Ecto neural progenitor cell (in vitro differentiated cells): ENCODE measurements around the gene PI4K2A.

Experiments used
- DNase-seq: peaks from one replicate; pipeline ENCODE4 v3.0.0-alpha.2; 2018; ENCODE audit warnings: low spot score

PI4K2A gene

DNA sequence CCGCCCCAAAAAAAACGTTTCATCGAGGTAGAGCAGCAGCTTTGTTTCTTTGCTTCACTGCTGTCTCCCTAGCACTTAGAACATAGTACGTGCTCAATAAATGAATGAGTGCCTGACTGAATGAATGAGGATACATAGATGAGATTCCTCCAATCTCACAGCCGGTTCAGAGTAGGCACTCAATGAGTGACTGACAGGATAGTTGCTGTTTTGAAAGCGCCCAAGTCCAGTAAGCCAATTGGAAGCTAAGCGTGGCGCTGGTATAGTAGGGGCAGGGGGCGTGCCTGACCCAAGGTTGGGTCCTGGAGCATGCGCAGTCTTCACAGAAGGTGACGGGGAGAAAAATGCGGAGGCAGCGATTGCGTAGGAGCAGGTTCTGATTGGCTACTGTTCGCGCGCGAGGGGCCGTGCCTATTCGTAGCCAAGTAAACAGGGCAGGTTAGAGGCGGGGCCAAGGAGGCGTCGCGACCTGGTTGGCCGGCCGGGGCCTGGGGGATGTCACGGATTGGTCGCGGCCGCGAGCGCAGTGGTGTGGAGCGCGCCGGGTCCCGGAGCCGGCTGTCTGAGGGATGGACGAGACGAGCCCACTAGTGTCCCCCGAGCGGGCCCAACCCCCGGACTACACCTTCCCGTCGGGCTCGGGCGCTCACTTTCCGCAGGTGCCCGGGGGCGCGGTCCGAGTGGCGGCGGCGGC is at the start of gene PI4K2A:
Gene PI4K2A (plus strand): TSS at position 498 of the 694 bp plus-strand sequence. CDS start 72 bp downstream, at position 570.
- DNase-seq, result peak; percentile 99

DNA sequence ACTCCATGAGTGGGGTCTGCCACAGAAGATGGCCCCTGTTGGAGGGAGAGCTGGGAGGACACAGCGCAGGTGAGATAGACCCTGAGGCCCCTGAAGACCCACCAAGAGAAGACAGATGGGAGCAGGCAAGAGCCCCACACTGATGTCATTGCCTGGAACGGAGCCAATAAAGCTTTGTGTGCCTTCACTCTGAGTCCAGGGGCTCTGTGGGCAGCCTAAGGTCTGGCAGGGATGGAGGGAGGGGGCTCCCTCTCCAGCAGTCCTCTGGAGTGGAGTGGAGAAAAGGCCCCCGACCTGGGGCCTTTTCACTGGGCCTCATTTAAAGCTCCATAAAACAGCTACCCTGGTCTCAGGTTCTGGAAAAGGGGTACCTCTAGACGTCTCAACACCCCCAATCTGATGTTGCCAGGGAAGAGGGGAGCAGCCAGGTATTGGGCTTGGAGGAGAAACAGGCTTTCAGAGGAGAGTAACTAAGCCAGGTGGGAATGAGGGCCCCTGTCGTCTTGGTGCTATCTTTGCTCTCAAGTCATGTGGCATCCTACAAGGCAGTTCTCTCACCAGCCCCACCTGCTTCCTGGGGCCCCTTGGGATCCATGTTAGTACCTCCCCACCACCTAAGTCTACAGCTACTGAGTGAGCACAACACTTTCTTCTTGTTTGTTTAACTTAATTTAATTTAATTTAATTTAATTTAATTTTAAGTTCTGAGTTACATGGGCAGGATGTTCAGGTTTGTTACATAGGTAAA is 49.5 kb upstream of the PI4K2A start:
- DNase-seq, result no peak

DNA sequence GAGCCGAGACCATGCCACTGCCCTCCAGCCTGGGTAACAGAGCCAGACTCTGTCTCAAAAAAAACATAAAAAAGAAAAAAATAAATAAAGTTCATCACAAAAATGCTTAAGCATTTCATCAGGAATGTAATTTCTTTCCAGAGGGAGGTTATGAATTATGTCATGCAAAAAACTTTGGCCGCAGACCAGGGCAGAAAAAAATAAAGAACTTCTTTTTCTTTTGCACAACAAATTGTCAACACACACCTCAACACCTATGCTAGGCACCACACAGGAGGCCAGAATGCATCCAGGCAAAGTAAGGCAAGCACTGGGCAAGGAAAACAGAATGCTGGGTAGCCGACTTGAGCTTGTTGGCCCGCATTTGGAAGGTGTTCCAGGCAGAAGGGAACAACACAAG is 47.0 kb upstream of the PI4K2A start:
- no peak for DNase-seq

DNA sequence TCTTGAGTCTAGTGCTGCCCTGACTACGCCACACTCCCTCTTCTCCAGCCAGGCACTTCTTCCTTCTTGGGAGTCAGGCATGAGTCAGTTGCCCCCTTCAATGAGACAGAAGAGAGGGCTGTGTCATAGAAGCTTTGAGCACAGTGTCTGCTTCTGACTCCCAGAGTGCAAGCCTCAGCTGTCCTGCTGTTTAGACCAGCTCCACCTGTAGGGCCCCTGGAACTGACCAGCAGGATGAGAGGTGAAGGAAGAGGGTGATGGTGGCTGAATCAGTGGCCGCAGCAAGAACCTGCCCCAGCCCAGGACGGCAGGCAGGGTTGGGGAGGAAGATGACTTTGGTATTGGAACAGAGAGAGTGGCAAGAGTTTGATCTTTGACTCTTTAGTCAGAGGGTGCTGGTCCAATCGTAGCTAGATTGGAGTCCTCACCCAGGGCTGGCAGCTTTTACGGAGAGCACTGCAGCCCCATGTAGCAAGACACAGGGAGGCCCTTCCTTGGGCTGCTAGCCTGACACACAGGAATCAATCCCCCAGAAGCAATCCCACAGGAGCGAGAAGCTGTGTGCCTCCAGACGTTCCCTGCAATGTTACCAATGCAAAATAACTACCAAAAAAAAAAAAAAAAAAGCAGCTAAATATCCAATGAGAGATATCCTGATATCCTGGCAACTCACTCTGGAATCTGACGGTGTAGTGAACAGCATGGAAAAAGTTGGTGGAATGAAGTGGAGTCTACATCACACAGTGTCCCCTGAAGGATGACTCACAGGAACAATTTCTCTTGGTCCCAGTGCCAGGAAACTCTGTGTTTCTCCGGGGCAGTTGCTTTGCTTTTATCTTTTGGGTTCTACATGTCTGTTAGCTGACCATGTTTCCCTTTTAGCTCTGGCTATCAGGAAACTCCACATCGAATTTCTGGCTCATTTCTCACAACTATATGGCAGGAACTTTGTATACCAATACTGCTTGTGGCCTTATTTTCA is 44.1 kb upstream of the PI4K2A start:
- DNase-seq, result no peak

DNA sequence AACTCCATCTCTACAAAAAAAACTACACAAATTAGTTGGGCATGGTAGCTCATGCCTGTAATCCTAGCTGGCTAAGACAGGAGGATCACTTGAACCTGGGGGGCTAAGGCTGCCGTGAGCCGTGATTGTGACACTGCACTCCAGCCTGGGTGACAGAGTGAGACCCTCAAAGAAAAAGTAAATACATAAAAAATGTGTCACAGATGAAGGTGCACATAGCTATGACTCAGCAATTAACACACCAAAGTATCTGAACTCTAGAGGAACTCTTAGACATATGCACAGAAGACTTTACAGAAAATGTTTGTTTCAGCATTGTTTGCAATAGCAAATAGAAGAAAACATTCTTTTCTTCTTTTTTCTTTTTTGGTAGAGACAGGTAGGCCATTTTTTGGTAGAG is 42.7 kb upstream of the PI4K2A start:
- DNase-seq, result no peak

DNA sequence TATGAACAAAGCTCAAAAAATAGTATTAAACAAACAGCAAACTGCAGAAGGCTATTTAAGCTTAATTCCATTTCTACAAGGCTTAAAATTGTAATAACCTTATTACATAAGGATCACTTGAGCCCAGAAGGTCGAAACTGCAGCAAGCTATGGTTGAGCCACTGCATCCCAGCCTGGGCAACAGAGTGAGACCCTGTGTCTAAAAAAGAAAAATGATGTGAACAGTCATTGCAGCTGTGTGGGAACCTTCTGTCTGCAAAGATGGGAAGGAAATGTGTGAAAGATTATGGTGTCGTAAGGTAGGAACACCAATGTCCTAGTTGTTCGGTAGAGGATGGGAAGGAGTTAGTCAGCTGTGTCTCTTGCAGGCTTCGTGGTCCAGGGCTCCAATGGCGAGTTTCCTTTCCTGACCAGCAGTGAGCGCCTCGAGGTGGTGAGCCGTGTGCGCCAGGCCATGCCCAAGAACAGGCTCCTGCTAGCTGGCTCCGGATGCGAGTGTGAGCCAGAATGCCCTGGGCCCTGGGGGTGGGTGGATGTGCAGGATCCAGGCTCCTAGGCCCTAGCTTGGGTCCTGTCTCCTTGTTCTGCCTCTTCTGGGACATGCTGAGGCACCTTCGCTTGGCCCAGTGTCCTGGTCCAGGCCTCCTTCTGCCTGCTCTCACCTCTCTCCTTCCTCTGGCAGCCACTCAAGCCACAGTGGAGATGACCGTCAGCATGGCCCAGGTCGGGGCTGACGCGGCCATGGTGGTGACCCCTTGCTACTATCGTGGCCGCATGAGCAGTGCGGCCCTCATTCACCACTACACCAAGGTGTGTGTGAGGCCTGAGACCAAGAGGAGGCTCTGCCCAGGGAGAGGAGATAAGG is 41.8 kb upstream of the PI4K2A start:
- no peak for DNase-seq

DNA sequence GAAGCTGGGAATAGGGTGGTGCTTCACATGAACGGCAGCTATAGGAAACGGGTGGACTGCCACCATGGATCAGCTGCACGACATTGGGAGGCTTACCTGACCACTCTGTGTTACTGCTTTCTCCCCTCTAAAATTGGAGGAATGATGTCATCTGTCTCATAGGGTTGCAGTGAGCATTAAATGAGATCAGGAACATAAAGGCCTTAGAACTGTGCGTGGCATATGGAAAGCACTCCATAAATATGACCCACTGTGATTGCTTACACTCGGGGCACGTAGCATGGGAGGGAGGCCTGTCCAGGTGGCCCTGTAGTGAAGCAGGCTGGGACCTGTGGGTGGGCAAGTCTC is 41.2 kb upstream of the PI4K2A start:
- no peak for DNase-seq

DNA sequence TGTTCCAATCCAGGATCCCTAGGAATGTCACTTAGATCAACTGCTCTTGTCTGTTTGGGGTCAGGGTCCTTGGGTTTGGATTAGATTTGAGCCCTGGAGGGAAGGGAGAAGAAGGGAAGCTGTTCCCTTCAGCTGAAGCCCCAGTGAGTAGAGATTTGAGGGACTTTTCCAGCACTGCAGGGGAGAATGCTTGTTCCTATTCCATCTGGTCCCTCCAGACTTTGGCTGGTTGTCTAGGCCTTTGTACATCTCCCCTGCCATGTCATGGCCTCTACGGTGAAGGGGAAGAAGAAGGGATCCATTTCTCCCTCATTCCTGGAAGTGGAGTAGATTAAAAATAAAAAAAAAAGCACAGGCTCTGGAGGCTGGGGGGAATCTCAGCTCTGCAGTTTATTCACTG is 39.9 kb upstream of the PI4K2A start:
- DNase-seq, result no peak

DNA sequence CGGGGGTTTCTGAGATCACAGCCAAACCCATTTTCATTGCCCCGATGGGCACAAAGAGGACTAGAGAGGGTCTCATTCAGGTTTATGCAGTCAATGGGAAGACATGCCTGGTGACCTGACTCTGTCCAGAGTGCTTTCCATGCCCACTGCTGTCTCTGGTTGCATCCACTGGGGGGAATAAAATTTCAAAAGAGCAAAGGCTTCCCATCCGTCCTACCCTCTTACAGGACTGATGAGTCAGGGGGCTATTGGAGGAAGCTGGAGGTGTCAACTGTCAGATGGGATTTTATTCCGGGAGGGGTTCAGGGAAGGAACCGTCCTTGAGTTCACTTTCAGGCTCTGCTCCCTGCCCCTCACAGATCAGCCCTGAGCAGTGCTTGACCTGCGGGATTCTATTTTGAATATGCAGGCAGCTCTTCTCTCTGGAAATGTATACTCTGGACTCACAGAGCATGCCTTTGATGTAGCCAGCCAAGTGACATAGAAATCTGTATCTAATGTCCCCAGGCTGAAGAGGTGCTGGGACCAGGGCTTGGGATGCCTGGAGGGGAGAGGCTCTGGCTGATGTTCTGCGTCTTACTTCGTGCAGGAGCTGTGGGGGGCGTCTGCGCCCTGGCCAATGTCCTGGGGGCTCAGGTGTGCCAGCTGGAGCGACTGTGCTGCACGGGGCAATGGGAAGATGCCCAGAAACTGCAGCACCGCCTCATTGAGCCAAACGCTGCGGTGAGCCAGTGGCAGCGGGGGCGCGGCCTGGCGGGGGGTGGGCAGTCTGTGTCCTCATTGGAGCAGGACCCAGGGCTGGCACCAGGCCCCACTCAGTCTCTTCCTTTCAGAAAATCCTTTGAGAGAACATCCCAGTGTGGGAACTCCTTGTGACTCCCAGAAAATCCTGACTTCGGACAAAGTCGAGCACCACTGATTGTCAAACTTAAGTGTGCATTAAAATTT is 38.9 kb upstream of the PI4K2A start:
- DNase-seq, result no peak

DNA sequence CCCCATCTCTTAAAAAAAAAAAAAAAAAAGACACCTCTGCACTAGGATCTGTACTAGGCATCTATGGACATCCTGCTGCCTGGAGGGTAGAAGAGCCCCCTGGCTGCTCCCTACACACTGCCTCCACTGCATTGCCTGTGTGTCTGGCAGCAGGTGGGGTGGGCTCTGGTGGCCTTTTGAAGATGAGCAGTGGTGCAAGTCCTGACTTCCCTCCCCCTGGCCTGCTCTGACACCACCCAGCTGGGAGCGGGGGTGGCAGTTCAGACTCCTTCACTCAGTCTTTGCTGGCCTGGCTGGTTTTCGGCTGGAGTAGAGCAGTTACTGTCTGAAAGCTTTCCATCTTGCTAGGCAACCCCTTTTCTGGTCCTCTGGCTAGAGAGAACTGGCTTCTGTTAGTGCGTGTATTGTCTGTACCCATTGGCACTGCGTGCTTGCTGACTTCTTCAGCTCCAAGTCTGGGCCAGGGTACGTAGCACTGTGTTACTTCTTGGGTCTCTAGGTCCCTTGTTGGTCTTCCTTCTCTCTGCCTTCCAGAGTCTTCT is 33.3 kb upstream of the PI4K2A start:
- no peak for DNase-seq

DNA sequence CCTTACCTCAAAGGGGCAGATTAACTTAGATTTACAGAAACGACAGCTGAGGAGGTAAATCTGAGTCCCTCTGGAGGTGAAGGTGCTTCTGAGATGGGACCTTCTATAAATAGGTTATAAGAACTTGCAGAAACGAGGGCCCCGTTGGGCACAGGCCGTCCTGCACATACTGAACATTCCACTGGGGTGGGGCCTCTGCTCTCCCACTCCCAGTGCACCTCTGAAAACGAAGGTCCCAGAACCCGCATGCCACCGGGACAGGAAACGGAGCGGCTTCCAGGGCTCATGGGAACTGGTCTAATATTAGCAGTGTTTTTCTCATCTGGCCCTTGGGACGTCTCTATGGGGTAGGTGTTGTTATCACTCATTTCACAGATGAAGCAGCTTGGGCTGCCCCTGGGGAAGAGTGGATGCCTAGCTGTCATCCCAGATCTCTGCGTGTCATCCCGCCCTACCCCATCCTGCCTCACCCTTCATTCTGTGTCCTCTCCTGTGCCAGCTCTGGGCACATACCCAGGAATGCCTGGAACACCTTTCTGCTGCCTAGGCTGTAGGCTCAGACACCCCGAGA is 31.4 kb upstream of the PI4K2A start:
- DNase-seq, result no peak

DNA sequence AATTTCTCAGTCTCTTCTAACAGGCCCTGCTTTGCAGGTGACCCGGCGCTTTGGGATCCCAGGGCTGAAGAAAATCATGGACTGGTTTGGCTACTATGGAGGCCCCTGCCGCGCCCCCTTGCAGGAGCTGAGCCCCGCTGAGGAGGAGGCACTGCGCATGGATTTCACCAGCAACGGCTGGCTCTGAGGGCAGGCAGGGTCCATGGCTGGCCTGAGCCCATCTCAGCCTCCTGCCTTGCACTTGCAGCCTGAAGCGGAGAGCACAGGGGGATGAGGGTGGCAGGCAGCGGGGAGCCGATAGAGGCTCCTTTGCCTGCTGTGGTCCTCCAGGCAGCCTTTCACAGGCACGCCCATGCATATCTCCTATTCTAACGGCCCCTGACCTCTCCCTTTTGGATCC is 29.0 kb upstream of the PI4K2A start:
- no peak for DNase-seq

DNA sequence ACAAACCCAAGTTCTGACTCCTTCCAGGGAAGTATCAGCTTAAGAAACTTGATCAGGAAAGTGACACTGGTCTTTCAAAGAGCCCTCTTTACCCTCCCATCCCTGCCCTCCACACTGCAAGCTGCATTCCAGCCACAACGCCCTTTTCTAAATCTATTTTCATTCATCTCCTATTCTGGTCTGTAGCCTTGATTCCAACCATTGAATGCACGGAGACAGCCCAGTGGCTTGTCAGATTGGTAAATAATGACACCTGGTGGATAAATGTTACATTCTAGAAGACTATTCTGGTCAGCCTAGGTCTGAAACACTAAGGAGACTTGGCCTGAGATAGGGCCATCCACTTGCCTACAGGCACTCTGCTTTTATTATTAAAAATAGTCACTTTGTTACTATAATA is 28.1 kb upstream of the PI4K2A start:
- no peak for DNase-seq

DNA sequence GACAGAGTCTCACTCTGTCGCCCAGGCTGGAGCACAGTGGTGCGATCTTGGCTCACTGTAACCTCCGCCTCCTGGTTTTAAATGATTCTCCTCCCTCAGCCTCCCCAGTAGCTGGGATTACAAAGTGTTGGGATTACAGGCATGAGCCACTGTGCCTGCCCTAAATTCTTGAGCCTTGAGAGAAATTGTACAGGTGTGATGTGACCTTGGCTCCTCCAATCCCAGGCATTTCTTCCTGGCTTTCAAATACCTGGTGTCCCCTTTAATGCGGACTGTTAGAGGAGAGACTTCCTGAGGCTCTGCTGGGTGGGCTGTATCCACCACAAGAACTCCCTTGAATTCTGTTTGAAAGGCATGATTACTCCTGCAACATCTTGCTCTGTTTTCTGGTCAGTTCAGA is 22.2 kb upstream of the PI4K2A start:
- no peak for DNase-seq

DNA sequence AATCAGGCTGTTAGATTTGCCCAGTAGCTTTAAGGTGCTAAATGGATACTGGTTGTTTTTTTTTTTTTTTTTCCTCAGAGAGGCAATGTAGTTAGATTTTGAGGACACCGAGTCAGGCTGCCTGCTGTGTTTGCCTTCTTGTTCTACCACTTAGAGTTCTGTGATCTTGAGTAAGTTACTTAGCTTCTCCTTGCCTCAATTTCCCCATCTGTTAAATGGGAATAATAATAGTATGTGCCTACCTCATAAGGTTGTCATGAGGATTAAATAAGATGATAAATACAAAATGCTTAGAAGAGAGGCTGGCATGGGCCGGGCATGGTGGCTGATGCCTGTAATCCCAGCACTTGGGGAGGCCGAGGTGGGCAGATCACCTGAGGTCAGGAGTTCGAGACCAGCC is 21.7 kb upstream of the PI4K2A start:
- DNase-seq, result no peak

DNA sequence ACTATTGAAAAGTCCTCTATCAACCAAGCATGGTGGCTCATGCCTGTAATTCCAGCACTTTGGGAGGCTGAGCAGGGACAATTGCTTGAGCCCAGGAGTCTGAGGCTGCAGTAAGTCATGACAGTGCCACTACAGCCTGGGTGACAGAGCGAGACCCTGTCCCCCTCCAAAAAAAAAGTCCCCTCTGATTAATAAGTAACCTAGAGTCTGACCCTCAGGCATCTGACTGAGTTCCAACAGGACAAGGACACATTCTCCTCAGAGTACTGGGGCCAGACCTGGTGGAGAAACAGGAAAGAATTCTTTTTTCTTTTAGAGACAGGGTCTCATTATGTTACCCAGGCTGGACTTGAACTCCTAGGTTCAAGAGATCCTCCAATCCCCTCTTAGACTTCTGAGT is 17.2 kb upstream of the PI4K2A start:
- no peak for DNase-seq

DNA sequence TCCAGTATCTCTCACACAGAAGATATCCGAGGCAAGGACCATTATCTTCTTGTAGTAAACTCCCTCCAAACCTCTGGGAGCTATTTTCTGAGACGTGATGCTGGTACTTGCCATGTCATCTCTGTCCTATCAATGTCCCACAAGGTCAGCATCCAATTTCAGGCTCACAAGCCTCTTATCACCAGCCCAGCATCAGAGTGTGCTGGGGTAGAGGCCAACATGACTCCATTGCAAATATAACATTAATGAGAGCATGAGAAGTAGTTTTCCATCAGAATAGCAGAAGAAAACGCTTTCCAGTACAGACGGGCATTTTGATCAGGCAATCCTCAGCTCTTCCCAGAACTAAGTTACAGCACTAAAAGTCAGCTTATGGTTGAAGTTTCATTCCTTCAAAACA is 12.7 kb upstream of the PI4K2A start:
- DNase-seq, result no peak

DNA sequence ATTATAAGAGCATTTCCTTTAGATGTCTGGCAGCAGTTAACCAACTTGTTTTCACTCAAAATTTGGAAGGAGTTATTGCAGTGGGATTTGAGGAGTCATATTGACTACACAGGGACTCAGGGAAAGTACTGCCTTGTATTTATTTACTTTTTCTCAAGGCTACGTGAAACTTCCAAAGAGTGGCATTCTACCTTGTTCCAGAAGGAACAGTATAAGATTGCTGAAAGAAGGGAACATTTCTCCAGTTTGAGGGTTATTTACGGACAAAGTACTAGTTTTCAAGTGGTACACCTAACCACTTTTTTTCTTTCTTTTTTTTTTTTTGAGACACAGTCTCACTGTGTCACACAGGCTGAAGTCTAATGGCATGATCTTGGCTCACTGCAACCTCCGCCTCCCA is 12.2 kb upstream of the PI4K2A start:
- DNase-seq, result no peak

DNA sequence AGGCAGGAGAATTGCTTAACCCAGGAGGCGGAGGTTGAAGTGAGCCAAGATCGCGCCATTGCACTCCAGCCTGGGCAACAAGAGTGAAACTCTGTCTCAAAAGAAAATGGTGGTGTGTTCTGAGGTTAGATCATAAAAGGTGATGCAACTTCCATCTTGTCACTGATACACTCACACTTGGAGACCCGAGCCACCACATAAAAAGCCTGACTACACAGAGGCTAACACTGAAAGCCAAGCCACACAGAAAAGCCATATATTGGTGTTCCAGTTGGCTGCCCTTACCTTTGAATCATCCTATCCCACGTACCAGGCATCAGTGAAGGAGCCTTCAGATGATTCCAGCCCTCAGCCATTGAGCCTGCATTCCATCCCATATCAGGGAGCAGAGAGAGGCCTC is 11.2 kb upstream of the PI4K2A start:
- no peak for DNase-seq

DNA sequence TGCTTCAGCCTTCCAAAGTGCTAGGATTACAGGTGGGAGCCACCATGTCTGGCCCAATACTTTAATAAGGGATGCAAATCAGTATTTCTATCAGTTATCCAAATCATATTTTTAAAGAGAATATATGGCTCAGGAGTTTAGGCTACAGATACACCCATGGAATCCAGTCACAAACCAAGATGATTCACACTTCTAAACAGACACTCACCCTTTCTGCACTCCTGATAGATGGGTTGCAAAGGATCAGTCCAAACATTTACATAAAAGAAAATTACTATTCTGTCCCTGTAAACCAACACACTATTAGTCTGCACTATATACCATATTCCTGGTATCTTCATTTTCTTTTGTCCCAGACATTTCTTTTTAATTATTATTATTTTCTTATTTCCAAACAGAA is 9.4 kb upstream of the PI4K2A start:
- DNase-seq, result no peak
